Nephron progenitor cell (in vitro differentiated cells): ENCODE results near the gene SMPD3.
A peak's percentile ranks its signal among the peaks of the same experiment; 100 is the strongest.

Experiments
- DNase-seq: peaks from one replicate; pipeline ENCODE4 v3.0.0; 2021
- H3K27ac Mint-ChIP-seq: 2 replicates; pipeline ENCODE4 v1.8.0; 2021; ENCODE audit warnings: mild to moderate bottlenecking, moderate library complexity, mixed read lengths
- H3K27me3 Mint-ChIP-seq: 2 replicates; pipeline ENCODE4 v1.8.0; 2021; ENCODE audit warnings: mild to moderate bottlenecking, low read depth, mixed read lengths; ENCODE audit not compliant: poor library complexity
- H3K36me3 Mint-ChIP-seq: 2 replicates; pipeline ENCODE4 v1.8.0; 2021; ENCODE audit warnings: low read depth, mixed read lengths
- H3K4me1 Mint-ChIP-seq: 2 replicates; pipeline ENCODE4 v1.8.0; 2021; ENCODE audit warnings: mixed read lengths
- H3K4me3 Mint-ChIP-seq: 2 replicates; pipeline ENCODE4 v1.8.0; 2021; ENCODE audit warnings: mild to moderate bottlenecking, moderate library complexity, mixed read lengths
- H3K9me3 Mint-ChIP-seq: 2 replicates; pipeline ENCODE4 v1.8.0; 2021; ENCODE audit warnings: mild to moderate bottlenecking, moderate library complexity, mixed read lengths
- TF ChIP-seq, protein P1 (sequence below): fragments of 200-600 bp; sonication (generic); IDR thresholded peaks from 2 replicates; pipeline ENCODE4 v1.5.0; 2021; ENCODE audit warnings: antibody characterized with exemption

SMPD3 gene

GRCh38 chr16:68360547-68360946 lies 87.8 kb downstream of the SMPD3 start:
- H3K9me3 Mint-ChIP-seq, result no peaks in the 10 kb centered on the region
- TF ChIP-seq, protein P1, sequence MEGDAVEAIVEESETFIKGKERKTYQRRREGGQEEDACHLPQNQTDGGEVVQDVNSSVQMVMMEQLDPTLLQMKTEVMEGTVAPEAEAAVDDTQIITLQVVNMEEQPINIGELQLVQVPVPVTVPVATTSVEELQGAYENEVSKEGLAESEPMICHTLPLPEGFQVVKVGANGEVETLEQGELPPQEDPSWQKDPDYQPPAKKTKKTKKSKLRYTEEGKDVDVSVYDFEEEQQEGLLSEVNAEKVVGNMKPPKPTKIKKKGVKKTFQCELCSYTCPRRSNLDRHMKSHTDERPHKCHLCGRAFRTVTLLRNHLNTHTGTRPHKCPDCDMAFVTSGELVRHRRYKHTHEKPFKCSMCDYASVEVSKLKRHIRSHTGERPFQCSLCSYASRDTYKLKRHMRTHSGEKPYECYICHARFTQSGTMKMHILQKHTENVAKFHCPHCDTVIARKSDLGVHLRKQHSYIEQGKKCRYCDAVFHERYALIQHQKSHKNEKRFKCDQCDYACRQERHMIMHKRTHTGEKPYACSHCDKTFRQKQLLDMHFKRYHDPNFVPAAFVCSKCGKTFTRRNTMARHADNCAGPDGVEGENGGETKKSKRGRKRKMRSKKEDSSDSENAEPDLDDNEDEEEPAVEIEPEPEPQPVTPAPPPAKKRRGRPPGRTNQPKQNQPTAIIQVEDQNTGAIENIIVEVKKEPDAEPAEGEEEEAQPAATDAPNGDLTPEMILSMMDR, result no peak
- H3K27ac Mint-ChIP-seq, result peak overlapping the region; percentile 95
- peaks cover 5% of the 10 kb centered on the region for H3K36me3 Mint-ChIP-seq
- H3K27me3 Mint-ChIP-seq, result no peaks in the 10 kb centered on the region
- H3K4me1 Mint-ChIP-seq, result peaks cover 36% of the 10 kb centered on the region
- no peak for DNase-seq
- no peak overlapping the region for H3K4me3 Mint-ChIP-seq

- peaks cover 5% of the 10 kb centered on the region for H3K36me3 Mint-ChIP-seq
- H3K4me3 Mint-ChIP-seq, result no peak overlapping the region
- no peaks in the 10 kb centered on the region for H3K27me3 Mint-ChIP-seq
- H3K4me1 Mint-ChIP-seq, result peaks cover 26% of the 10 kb centered on the region
- TF ChIP-seq, protein P1, result no peak
- H3K9me3 Mint-ChIP-seq, result no peaks in the 10 kb centered on the region
- no peak for DNase-seq
- H3K27ac Mint-ChIP-seq, result no peak overlapping the region
Observed at GRCh38 chr16:68359398-68360191, 88.7 kb downstream of the SMPD3 start.

DNA sequence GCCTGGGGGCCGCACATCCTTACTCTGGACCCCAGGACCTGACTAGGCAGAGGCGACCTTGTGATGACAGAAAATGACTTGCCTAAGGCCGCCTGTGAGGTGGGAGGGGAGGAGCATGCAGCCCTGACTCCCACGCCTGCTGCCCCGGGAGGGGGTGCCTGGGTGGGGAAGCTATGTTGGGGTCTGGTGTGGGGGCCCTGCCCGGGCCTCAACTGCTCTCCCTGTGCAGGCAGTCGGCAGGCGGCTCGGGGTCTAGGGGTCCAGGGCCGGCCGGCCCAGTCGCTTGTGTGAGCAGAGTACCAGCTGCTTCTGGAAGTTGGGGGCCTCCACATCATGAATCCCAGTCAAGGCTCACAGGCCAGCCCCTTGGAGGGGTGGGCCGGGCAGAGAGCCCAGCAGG lies 89.4 kb downstream of the SMPD3 start:
- H3K4me3 Mint-ChIP-seq, result no peak overlapping the region
- DNase-seq, result no peak
- peaks cover 20% of the 10 kb centered on the region for H3K4me1 Mint-ChIP-seq
- no peaks in the 10 kb centered on the region for H3K9me3 Mint-ChIP-seq
- peaks cover 5% of the 10 kb centered on the region for H3K36me3 Mint-ChIP-seq
- no peaks in the 10 kb centered on the region for H3K27me3 Mint-ChIP-seq
- TF ChIP-seq, protein P1, result no peak
- H3K27ac Mint-ChIP-seq, result no peak overlapping the region

DNA sequence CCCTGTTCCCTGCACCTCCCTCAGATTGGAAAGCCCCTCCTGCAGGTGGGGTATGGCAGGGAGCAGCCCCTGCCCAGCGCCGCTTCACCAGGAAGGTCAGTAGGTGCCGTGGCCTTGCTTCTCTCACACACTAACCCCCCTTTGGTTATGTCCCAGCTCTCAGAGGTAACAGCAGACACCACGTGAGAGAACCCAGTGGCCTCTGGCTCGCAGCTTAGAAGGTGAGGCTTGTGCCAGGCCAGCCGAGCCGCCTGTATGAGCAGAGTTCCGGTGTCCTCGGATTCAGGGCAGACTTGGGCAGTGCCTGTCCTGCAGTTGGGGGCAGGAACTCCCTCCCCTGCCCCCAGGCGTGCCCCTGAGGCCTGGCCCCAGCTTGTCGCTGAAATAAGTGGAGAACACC lies 90.4 kb downstream of the SMPD3 start:
- Mint-ChIP-seq H3K4me3 (no peak overlapping the region), H3K36me3 (peaks cover 6% of the 10 kb centered on the region), H3K27me3 (no peaks in the 10 kb centered on the region), H3K4me1 (peaks cover 14% of the 10 kb centered on the region), H3K27ac (peak overlapping the region; percentile 64), H3K9me3 (no peaks in the 10 kb centered on the region)
- TF ChIP-seq, protein P1, result no peak
- no peak for DNase-seq

- Mint-ChIP-seq H3K4me3 (no peak overlapping the region), H3K36me3 (peaks cover 10% of the 10 kb centered on the region), H3K27me3 (no peaks in the 10 kb centered on the region), H3K4me1 (peaks cover 11% of the 10 kb centered on the region), H3K27ac (no peak overlapping the region), H3K9me3 (no peaks in the 10 kb centered on the region)
- no peak for DNase-seq
- TF ChIP-seq, protein P1, result no peak
Observed at GRCh38 chr16:68357521-68357922, 90.8 kb downstream of the SMPD3 start.

- TF ChIP-seq, protein P1, result no peak
- no peaks in the 10 kb centered on the region for H3K27me3 Mint-ChIP-seq
- H3K27ac Mint-ChIP-seq, result no peak overlapping the region
- no peaks in the 10 kb centered on the region for H3K9me3 Mint-ChIP-seq
- H3K36me3 Mint-ChIP-seq, result peaks cover 10% of the 10 kb centered on the region
- no peak for DNase-seq
- peaks cover 11% of the 10 kb centered on the region for H3K4me1 Mint-ChIP-seq
- no peak overlapping the region for H3K4me3 Mint-ChIP-seq
Observed at GRCh38 chr16:68356919-68357286, 91.4 kb downstream of the SMPD3 start.
